ENCODE measurements around the gene CPLANE2.
"Not testable (repeated sequence)": the region's sequence is repeated elsewhere in the genome, so short reads cannot be mapped to it uniquely, and the experiment has no call there.

The CPLANE2 gene, protein sequence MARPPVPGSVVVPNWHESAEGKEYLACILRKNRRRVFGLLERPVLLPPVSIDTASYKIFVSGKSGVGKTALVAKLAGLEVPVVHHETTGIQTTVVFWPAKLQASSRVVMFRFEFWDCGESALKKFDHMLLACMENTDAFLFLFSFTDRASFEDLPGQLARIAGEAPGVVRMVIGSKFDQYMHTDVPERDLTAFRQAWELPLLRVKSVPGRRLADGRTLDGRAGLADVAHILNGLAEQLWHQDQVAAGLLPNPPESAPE

DNA sequence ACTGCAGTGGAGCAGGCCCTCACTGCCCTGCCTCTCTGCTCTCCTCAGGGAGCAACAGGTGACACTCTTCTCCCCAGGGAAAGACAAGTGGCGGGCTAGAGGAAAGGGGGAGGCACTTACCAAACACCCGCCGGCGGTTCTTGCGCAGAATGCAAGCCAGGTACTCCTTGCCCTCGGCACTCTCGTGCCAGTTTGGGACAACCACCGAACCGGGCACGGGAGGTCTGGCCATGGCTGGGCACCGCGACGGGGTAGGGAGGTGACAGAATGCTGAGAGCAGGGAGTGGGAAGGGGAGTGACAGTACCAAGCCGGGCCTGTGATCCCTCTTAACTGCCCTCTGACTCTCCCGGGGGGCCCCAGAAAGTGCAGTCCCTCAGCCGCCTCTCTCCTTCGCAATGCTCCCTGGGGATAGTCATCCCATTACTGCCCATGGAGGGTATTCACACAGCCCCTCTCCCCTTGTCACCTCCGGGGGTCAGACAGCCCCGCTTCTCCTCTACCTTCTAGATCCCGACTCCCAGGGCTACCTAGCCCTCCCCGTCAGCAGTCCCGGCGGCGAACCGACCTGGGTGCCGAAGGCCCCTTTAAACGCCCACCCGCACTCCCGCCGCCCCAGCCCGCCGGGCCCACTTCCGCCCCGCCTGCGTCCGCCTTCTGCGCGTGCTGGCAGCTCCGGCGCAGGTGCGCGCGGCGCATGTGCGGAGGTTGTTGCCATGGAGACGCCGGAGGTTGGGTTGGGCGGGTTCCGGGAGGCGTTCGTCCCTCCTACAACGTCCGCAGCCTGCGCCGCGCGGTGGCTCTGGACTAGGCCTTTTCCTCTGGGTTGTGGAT, at the start of gene CPLANE2:
CPLANE2 (minus strand) TSS at position 673 of the 832 bp plus-strand sequence; CDS start at position 232, 441 bp downstream.
- peak; percentile 84 for DNase-seq (ENCODE audit: low spot score)

DNA sequence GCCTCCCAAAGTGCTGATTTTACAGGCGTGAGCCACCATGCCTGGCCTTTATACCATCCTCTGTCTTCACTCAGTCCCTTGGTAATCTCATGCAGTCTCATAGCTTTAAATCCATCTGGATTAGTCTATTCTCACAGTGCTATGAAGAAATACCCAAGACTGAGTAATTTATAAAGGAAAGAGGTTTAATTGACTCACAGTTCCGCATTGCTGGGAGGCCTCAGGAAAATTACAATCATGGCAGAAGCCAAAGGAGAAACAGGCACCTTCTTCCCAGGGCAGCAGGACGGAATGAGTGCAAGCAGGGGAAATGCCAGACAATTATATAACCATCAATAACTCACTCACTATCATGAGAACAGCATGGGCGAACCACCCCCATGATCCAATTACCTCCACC, 49.1 kb upstream of the CPLANE2 start:
- DNase-seq (ENCODE audit: low spot score), result no peak

DNA sequence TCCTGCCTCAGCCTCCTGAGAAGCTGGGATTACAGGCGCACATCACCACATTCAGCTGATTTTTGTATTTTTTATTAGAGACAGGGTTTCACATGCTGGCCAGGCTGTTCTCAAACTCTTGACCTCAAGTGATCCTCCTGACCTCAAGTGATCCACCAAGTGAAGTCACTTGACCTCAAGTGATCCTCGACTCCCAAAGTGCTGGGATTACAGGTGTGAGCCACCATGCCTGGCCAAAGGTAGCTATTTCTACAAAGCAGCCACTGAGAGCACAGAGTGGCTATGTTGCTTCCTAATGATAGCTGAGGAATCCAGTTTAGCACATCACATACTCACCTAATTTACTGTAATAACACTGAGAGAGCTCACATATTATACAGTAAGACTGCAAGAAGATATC, 44.8 kb upstream of the CPLANE2 start:
- no peak for DNase-seq (ENCODE audit: low spot score)

GRCh38 chr1:16279186-16279585, 42.2 kb upstream of the CPLANE2 start:
- no peak for DNase-seq (ENCODE audit: low spot score)

DNA sequence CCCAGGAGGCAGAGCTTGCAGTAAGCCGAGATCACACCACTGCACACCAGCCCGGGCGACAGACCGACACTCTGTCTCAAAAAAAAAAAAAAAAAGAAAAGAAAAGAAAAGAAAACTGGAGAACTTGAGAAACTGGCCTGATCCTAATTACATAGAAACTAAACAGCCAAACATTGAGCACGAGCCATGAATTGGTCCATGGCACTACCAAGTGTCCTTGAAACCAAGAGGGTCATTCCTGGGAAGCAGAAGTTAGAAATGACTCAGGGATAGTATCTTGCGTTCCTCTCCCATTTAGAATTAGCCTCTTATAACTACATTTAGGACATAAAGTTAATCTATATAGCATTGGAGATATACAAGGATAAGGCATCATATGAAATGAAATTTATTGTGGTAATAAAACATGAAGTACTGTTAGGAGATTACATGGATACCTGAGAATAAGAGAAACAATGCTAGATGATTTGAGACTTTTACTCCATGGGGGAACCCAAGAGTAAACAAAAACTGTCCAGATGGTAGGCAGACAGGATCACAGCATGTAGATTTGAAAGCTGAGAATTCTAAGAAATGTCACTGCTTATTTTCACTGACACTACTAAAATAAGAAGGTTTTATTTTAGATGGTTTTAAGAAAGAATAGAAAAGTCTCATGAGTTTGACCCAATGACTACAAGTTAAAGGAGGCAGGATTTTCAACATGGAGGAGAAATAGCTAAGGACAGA, 39.5 kb upstream of the CPLANE2 start:
- no peak for DNase-seq (ENCODE audit: low spot score)

GRCh38 chr1:16275591-16275990, 38.6 kb upstream of the CPLANE2 start:
- DNase-seq (ENCODE audit: low spot score), result no peak

DNA sequence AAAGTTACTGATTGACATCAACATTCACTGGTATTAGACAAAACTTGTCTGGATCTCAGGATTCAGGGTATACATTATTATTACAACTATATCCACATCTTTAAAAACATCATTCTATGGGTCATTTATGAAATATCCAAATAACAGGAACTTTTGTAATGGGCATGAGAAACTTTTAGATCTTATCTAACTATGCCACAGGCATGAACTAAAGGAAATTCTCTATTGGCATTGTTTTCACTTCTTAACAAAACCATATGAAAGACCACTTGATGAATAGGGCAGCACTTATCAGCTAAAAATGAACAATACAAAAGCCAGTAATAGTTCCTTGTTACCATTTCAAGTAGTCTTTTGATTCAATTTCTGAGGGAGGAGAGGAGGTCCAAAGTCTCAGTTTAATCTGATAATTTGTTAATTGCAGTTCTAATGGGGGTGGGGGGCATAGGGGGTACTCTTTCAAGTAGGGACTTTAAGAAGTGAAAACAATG, 30.8 kb upstream of the CPLANE2 start:
- DNase-seq (ENCODE audit: low spot score), result no peak

GRCh38 chr1:16266411-16267118, 29.6 kb upstream of the CPLANE2 start:
- no peak for DNase-seq (ENCODE audit: low spot score)

GRCh38 chr1:16262067-16262466, 25.1 kb upstream of the CPLANE2 start:
- DNase-seq (ENCODE audit: low spot score), result no peak

DNA sequence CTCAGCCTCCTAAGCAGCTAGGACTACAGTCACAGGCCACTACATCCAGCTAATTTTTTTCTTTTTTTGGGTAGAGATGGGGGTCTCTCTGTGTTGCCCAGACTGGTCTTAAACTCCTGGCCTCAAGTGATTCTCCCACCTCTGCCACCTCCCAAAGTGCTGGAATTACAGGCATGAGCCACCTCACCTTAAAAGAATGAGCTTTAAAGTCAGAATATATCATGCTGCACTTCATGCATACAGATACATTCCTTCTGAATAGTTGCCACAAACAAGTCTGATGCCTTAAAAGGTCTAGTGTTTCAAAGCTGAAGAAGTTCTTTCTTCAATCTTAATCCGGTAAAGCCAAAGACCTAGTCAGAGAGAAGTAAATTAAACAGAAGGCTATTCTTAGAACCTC, 23.8 kb upstream of the CPLANE2 start:
- DNase-seq (ENCODE audit: low spot score), result no peak

- no peak for DNase-seq (ENCODE audit: low spot score)
Observed at GRCh38 chr1:16258591-16259135, 21.7 kb upstream of the CPLANE2 start.

DNA sequence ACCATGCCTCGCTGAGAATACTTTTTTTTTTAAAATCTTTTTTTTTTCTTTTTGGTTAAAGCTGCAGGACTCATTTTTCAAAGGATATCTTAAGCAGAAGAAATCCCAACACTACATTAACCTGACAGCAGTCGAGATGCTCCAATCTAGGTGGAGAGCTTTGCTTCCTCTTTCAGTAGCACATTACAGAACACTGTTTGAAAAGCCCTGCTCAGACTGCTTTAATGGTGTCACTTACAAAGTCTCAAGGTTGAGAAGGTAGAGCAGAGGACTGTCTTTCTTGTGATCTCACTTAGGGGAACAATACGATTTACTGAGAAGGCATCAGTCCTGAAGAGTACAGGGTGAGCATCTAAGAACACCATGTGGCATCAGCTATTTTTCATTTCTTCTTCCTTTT, 21.0 kb upstream of the CPLANE2 start:
- DNase-seq (ENCODE audit: low spot score), result no peak

DNA sequence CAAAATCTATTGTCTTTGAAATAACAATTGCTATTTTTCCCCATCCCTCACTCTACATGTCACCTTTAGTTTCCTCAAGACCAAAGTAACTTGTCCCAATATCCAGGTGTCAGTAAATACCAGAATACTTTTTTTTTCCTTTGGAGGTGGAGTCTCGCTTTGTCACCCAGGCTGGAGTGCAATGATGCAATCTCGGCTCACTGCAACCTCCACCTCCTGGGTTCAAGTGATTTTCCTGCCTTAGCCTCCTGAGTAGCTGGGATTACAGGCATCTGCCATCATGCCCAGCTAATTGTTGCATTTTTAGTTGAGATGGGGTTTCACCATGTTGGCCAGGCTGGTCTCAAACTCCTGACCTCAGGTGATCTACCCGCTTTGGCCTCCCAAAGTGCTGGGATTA, 20.6 kb upstream of the CPLANE2 start:
- not testable (repeated sequence) for DNase-seq (ENCODE audit: low spot score)

DNA sequence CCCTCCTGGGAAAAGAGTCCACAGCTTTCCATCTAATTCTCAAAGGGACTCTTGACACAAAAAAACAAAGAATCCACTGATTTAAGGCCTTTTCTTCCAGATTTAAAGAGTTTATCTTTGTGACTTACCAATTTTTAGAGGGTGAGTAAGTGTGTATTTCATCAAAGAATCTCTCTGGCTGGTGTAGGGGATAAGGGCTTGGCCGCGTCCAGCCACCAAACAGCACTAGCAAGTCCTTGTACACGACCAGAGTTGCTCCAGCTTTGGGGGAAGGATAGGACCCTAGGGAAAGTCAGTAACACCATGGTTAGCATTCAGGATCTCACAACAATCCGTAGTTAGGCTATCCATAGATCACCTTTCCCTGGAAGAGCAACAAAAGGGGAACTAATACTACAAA, 19.5 kb upstream of the CPLANE2 start:
- DNase-seq (ENCODE audit: low spot score), result no peak

DNA sequence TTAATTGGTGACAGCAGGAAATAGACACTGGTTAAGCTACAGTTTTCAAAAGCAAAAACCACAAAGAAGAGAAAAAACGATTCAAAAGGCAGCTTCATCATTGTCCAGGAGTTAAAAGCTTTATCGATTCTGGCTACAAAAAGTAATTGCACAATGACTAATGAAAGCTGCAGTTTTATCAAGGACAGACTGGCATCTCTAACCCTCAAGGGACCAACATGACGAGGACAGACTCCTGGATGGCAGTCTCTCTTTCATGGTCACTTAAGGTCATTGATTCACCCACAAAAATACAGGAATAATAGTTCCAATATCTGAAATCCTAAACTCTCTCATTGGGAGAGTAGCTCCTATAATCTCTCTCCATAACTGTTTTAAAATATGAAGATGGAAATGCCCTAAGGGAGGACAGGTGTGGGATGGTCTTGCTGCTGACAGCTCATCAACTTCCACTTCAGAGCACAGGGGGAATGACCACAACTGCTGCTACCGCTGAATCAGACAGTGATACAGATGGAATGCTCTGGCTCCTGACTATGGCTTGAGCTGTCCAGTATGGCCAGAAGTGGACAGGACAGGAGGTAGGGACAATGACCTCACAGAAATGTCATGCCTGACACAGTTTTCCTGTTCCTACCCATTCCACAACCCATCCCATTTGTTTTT, 17.4 kb upstream of the CPLANE2 start:
- DNase-seq (ENCODE audit: low spot score), result no peak

- DNase-seq (ENCODE audit: low spot score), result no peak
Observed at GRCh38 chr1:16253332-16253922, 16.4 kb upstream of the CPLANE2 start.

- no peak for DNase-seq (ENCODE audit: low spot score)
Observed at GRCh38 chr1:16252912-16253311, 15.9 kb upstream of the CPLANE2 start.

GRCh38 chr1:16251381-16251780, 14.4 kb upstream of the CPLANE2 start:
- no peak for DNase-seq (ENCODE audit: low spot score)

DNA sequence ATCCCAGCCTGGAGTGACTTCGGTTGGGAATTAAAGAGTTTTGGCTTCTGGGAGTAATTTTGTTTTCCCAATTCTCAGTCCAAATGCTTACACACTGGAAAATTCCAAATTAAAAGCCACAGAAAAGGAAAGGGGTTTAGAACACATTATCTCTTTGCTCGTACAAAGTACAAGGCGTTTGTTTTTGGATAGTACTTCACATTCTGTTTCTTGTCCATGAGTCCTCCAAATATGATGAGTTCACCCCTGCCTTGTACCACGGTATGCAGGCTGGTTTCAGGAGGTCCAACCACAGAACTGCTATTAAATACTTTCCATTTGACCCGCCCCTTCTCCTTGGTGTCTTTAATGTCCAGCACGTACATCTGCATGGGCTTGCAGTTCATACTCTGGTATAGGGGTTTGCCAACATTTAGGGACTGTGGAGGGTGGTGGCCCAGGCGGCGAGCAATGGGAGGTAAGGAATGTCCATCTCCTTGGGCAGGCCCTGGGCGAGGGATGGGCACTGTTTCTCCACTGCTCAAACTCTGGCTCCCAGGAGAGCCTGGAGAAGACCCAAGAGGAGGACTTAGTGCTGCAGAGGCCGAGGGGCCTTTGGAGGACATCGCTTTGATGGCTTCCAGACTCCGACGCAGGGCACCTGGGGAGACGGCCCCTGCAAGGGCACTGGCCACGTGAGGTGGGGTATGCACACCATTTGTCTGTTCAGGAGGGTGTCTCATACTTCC, 13.7 kb upstream of the CPLANE2 start:
- DNase-seq (ENCODE audit: low spot score), result no peak

- DNase-seq (ENCODE audit: low spot score), result no peak
Observed at GRCh38 chr1:16249596-16250241, 12.7 kb upstream of the CPLANE2 start.

All from putamen (tissue), 1 donor.